GM21381 (cell line): Measurements from ENCODE around the gene NOL4L.
"Not testable (repeated sequence)": the region's sequence is repeated elsewhere in the genome, so short reads cannot be mapped to it uniquely, and the experiment has no call there.

Experiments used
- ATAC-seq: cut with Tn5 transposase; IDR thresholded peaks from one replicate; pipeline ENCODE4 v1.9.1; 2021; ENCODE audit warnings: mild to moderate bottlenecking, moderate library complexity; ENCODE audit not compliant: unreplicated experiment

The NOL4L gene

GRCh38 chr20:32597714-32598113, 12.6 kb upstream of the NOL4L start:
- no peak for ATAC-seq

DNA sequence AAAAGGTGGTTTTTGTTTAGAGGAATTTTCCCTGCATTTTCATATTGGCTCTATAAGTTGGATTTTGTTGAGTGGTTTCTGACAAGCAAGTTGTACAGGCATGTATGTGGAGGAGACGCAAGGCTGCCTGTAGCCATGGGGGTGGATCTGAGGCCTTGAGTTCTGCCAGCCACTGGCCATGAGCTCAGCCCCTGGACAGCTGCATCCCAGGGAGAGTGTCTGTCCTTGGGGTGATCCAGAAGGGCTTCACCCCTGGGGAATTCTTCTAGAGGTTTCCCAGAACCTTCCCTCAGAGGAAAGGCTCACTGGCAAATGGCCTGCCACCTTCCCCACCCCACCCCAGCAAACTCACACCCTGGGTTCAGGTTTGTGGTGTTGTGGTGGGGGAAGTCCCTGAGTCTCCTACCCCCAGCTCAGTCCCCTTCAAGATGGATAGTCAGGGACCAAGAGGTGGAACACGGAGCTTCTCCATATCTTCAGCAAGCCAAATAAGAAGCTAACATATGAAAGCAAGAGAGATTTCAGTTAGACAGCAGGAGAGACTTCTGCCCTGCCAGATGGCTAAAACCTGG, 11.6 kb upstream of the NOL4L start:
- no peak for ATAC-seq

GRCh38 chr20:32595143-32595542, 10.0 kb upstream of the NOL4L start:
- ATAC-seq = no peak

DNA sequence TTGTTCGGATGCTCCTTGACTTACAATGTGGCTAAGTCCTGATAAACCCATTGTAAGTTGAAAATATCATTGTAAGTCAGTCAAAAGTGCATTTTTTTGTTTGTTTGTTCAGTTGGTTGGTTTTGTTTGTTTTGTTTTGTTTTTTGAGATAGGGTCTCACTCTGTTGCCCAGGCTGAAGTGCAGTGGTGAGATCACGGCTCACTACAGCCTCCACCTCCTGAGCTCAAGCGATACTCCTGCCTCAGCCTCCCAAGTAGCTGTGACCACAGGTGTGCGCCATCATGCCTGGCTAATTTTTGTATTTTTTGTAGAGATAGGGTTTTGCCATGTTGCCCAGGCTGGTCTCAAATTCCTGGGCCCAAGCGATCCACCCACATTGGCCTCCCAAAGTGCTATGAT, 9.5 kb upstream of the NOL4L start:
- ATAC-seq = not testable (repeated sequence)

GRCh38 chr20:32594204-32594603, 9.1 kb upstream of the NOL4L start:
- no peak for ATAC-seq

DNA sequence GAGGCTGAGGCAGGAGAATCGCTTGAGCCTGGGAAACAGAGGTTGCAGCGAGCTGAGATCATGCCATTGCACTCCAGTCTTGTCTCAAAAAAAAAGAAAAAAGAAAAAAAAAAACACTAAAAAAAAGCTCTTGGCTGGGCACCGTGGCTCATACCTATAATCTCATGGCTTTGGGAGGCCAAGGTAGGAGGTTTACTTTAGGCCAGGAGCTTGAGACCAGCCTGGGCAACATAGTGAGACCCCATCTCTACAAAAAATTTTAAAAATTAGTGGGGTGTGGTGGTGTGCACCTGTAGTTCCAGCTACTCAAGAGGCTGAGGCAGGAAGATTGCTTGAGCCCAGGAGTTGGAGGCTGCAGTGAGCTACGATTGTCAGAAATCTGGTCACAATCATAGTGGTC, 7.5 kb upstream of the NOL4L start:
- ATAC-seq = not testable (repeated sequence)

- no peak for ATAC-seq
Observed at GRCh38 chr20:32592022-32592421, 6.9 kb upstream of the NOL4L start.

DNA sequence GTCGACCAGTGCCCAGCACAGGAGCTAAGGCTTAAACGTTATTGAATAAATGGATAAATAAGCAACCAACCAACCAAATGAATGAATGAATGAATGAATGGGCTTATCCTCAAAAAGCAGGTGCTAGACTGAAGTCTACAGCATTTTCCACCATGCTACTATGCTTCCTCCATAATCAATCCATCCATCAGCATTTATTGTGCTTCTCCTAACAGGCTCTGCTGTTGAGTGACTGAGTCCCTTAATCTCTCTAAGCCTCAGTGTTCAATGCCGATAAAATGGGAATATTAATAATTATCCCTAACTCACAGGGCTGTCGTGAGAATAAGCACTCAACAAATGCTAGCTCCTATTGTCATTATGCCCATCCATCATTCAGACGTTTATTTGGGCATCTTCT, 4.6 kb upstream of the NOL4L start:
- ATAC-seq = no peak

DNA sequence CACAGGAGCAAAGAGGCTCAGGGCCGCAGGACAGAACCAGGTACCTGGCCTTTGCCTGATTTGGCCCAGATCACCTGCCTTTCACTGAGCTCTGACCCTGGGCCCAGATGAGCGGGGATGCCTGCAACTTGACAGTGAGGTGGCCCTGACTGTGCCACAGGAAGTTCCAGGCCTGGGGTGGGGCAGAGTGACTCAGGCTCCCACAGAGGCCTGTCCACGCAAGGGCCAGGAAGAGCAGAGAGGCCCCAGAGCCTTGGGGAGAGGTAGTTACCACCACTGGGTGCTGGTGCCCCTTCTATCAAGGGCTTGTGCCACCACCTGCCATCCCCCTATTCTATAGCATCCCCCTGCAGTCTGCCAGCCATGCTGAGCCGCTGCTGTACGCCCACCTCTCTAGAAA, 4.1 kb upstream of the NOL4L start:
- no peak for ATAC-seq

GRCh38 chr20:32588040-32588439, 2.9 kb upstream of the NOL4L start:
- no peak for ATAC-seq

- ATAC-seq = no peak
Observed at GRCh38 chr20:32586291-32586690, 1.2 kb upstream of the NOL4L start.

GRCh38 chr20:32585586-32586127, 524 bp upstream of the NOL4L start:
- no peak for ATAC-seq

DNA sequence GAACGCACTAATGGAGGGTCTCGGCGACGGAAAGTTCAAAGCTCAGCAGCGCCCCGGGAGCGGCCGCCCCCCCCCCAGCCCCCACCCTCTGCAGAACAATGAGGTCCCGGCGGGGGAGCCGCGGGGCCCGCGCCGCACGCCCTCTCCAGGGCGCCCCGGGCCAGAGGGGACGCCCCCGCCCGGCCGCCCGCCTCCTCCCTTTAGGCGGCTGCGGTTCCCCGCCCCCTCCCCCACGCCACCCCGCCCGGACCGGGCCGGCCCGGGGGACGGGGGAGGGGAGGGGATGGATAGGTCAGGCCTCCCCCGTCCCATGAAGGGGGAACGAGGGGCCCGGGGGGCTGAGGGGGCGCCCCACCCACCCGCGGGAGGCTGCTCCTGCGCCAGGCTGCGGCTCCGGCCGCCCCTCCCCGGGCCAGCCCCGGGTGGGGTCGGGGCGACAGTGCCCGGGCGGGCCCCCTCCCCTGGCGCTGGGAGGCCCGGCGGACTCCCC, 1.5 kb downstream of the NOL4L start:
- no peak for ATAC-seq

GRCh38 chr20:32582659-32583580, 2.2 kb downstream of the NOL4L start:
- no peak for ATAC-seq

GRCh38 chr20:32581839-32582658, 3.1 kb downstream of the NOL4L start:
- no peak for ATAC-seq

DNA sequence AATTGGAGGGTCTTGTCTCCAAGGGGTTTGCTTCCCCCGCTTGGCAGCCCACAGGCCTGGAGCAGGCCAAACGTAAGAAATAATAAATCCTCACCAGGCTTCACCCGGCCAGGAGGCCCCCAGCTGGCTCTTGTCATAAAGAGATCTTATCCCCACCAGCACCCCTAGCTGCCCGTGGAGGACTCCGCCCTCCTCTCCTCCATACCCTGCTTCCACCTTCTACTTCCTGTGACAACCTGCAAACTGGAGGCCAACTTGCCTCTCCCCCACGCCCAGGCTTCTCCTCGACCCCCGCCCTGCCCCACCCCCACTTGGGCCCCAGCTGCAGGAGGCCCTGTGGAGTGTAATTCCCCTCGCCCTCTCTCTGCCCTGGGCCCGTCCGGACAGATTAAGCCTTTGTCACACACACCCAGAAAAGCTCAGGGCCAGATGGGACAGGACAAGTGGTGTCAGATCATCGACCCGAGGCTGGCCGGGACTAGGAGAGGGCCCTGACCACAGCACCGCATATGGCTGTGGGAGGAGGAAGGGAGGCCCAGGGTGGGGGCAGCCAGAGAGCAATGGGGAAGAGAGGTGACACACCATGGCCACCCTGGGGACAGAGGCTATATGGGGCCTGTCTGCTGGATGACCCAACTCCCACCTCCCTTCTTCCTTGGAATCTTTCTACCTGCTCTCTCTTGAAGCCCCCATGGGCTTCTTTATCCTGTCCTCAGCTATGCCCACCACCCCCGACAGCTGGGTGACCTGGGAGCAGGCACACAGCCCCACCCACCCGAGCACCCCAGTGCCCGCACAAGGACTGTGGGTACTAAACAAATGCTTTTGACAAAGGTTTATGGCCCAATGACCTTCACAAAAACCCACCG, 3.9 kb downstream of the NOL4L start:
- ATAC-seq = no peak

DNA sequence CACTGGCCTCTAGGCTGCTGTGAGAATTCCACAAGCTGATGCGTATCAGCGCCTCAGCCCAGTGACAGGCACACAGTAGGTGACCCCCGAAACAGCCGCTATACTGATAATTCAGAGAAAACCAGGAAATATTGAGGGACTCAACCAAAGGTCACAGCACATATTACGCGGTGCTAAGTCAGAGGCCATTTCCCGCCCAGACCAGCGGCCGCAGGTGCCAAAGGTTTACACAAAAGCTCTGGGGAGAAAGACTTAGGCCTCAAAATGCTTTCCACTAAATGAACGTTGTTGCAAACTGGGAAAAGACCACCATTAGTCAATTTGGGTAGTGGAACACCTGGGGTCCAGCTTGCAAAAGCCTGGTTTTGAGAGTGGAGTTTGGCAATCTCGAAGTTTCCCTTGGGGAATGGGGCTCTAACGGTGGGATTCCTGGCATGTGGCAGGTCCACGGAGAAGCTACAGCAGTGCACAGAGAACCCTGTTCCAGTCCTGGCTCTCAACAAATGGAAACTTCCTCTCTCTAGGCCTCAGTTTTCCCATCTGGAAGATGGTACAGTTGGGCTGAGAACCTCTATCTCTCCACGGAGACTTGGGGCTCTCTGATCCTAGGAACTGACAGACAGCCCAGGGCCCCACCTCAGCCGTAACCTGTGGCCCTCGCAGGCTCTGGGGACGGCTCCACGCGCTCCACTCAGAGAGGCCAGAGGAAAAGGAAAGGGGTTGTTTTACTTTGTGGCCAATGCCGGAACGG, 4.7 kb downstream of the NOL4L start:
- ATAC-seq = no peak

- ATAC-seq = no peak
Observed at GRCh38 chr20:32578840-32579390, 6.2 kb downstream of the NOL4L start.

- ATAC-seq = not testable (repeated sequence)
Observed at GRCh38 chr20:32578062-32578461, 7.1 kb downstream of the NOL4L start.
